ENCODE results near the gene CCL19. TPM values are rescaled to one million over a fixed set of nuclear protein-coding genes. Genes with fewer than 3 reads are reported as not detected.

Gene CCL19
- total RNA-seq, 1 experiment from 2014 or later = not detected

DNA sequence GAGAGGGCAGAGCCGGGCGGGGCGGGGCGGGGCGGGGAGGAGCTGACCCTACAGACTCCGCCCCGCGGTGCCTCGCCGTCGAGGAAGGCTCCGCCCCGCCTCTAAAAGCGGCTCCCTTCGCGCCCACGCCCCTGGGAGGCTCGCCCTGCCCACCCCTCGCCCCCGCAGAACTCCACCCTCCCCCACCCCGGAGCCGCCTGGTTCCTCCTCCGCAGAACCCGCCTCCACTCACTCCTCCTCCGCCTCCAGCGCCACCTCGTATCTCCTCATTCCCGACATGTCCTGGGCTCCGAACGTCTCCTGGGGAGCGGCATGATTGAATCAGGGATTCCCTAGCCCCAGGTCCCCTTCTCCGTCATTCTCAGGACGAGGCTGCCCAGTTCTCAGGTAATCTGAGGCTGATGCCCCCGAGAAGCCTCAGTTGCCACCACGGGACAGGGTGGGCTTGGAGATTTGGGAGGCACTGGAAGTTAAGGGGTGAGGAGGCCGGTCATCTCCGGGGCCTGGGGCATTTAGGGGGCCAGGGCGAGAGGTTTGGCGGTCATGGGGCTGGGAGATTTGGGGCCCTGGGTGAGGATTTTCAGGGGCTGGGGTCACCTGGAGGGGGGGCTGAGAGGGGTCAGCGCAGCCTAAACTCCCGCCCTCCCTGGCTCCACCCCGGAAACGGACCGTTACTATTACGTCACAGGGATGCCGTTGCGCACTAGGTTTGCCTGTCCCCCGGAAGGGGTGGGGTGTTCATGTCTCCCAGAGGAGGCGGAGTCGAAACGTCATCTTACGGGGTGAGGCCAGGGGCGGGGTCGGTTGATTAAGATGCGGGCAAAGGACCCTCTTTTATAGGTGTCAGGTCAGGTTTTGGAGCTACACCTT lies 25.5 kb downstream of the CCL19 start:
- intact Hi-C loops (cut with micrococcal nuclease; ENCODE audit: unreplicated experiment) = loop anchor here (2.0 kb wide), 1 partner anchor 19 kb away; the partner anchor contains the start of gene GALT
- POLR2A ChIA-PET = interaction anchor here (0.6 kb wide), 3 partner anchors 14 to 1062 kb away, joined by 3 read pairs; partner anchors contain the start of genes IL11RA and VCP
- BruUV-seq (replicated peaks) = TSS peak; percentile 61

DNA sequence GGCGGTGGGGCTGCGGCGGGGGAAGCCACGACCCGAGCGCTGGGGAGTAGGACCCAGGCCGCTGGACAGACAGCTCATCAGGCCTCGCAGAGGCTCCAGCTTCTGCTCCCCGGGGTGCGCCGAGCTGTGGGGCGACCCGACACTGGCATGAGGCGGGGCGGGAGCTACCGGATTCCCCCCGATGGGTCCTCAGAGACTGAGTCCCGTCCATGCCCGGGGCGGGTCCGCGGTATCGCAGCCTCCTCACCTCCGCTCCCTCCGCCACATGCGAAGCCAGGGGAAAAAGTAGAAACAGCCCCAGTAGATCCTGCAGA lies 26.1 kb downstream of the CCL19 start:
- Mint-ChIP-seq H3K27me3 (ENCODE audit: insufficient read depth, unreplicated experiment) (no peaks in the 10 kb centered on the region), H3K36me3 (ENCODE audit: insufficient read depth, unreplicated experiment) (no peaks in the 10 kb centered on the region), H3K9me3 (ENCODE audit: unreplicated experiment) (no peaks in the 10 kb centered on the region), H3K4me3 (ENCODE audit: unreplicated experiment) (peak overlapping the region; percentile 81), H3K4me1 (ENCODE audit: low read depth, unreplicated experiment) (peaks cover 28% of the 10 kb centered on the region), H3K27ac (ENCODE audit: unreplicated experiment) (no peak overlapping the region)
- CTCF ChIA-PET = interaction anchor here (1.2 kb wide), 2 partner anchors 18 to 27 kb away, joined by 5 to 9 read pairs; partner anchors contain the start of genes GALT and SIGMAR1
- no peaks in the 10 kb centered on the region for H3K36me3 ChIP-seq (ENCODE audit: control insufficient read depth, insufficient read depth, low read length)
- POLR2A ChIA-PET = interaction anchor here (0.6 kb wide), 2 partner anchors 13 to 1063 kb away, joined by 3 read pairs; partner anchors contain the start of gene IL11RA
- no peaks in the 10 kb centered on the region for H3K27me3 ChIP-seq (replicated peaks; ENCODE audit: control insufficient read depth, insufficient read depth, low read length)
- peaks cover 15% of the 10 kb centered on the region for H3K4me1 ChIP-seq
- TF ChIP-seq, protein P1, sequence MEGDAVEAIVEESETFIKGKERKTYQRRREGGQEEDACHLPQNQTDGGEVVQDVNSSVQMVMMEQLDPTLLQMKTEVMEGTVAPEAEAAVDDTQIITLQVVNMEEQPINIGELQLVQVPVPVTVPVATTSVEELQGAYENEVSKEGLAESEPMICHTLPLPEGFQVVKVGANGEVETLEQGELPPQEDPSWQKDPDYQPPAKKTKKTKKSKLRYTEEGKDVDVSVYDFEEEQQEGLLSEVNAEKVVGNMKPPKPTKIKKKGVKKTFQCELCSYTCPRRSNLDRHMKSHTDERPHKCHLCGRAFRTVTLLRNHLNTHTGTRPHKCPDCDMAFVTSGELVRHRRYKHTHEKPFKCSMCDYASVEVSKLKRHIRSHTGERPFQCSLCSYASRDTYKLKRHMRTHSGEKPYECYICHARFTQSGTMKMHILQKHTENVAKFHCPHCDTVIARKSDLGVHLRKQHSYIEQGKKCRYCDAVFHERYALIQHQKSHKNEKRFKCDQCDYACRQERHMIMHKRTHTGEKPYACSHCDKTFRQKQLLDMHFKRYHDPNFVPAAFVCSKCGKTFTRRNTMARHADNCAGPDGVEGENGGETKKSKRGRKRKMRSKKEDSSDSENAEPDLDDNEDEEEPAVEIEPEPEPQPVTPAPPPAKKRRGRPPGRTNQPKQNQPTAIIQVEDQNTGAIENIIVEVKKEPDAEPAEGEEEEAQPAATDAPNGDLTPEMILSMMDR (IDR thresholded peaks at IDR 0.05; ENCODE audit: insufficient read depth in 1 of 2, low read depth in 1 of 2, low read length in 1 of 2, severe bottlenecking in 1 of 2, unreplicated experiment in 1 of 2) = no peak
- intact Hi-C loops (cut with micrococcal nuclease; ENCODE audit: unreplicated experiment) = loop anchor here (2.0 kb wide), 1 partner anchor 18 kb away; the partner anchor contains the start of gene GALT
- BruUV-seq (replicated peaks) = no TSS peak
- H3K9me3 ChIP-seq = no peaks in the 10 kb centered on the region; the same call in 1 of the 2 replicates
- DNase-seq = no peak
- H3K4me3 ChIP-seq (ENCODE audit: low read depth, low read length) = no peak overlapping the region; the same call in 1 of the 2 replicates

More for the DNA sequence above, 25.5 kb downstream of the CCL19 start:
- Histone ChIP-seq H3K27me3 (replicated peaks; ENCODE audit: control insufficient read depth, insufficient read depth, low read length) (no peaks in the 10 kb centered on the region), H3K36me3 (ENCODE audit: control insufficient read depth, insufficient read depth, low read length) (no peaks in the 10 kb centered on the region), H3K4me1 (peaks cover 15% of the 10 kb centered on the region), H3K9me3 (no peaks in the 10 kb centered on the region; the same call in 1 of the 2 replicates), H3K4me3 (ENCODE audit: low read depth, low read length) (peak overlapping the region; percentile 57)
- H3K4me1 Mint-ChIP-seq (ENCODE audit: low read depth, unreplicated experiment) = peaks cover 28% of the 10 kb centered on the region
- no peaks in the 10 kb centered on the region for H3K36me3 Mint-ChIP-seq (ENCODE audit: insufficient read depth, unreplicated experiment)
- H3K9me3 Mint-ChIP-seq (ENCODE audit: unreplicated experiment) = no peaks in the 10 kb centered on the region
- H3K4me3 Mint-ChIP-seq (ENCODE audit: unreplicated experiment) = peak overlapping the region; percentile 81
- TF ChIP-seq, protein P1 (IDR thresholded peaks at IDR 0.05; ENCODE audit: insufficient read depth in 1 of 2, low read depth in 1 of 2, low read length in 1 of 2, severe bottlenecking in 1 of 2, unreplicated experiment in 1 of 2) = no peak
- H3K27ac Mint-ChIP-seq (ENCODE audit: unreplicated experiment) = peak overlapping the region; percentile 61
- CTCF ChIA-PET = interaction anchor here (0.5 to 1.2 kb wide), 3 partner anchors 19 to 35 kb away, joined by 5 to 9 read pairs (median 7); partner anchors contain the start of genes GALT and SIGMAR1
- no peaks in the 10 kb centered on the region for H3K27me3 Mint-ChIP-seq (ENCODE audit: insufficient read depth, unreplicated experiment)
- peak; percentile 83 to 89 for DNase-seq

DNA sequence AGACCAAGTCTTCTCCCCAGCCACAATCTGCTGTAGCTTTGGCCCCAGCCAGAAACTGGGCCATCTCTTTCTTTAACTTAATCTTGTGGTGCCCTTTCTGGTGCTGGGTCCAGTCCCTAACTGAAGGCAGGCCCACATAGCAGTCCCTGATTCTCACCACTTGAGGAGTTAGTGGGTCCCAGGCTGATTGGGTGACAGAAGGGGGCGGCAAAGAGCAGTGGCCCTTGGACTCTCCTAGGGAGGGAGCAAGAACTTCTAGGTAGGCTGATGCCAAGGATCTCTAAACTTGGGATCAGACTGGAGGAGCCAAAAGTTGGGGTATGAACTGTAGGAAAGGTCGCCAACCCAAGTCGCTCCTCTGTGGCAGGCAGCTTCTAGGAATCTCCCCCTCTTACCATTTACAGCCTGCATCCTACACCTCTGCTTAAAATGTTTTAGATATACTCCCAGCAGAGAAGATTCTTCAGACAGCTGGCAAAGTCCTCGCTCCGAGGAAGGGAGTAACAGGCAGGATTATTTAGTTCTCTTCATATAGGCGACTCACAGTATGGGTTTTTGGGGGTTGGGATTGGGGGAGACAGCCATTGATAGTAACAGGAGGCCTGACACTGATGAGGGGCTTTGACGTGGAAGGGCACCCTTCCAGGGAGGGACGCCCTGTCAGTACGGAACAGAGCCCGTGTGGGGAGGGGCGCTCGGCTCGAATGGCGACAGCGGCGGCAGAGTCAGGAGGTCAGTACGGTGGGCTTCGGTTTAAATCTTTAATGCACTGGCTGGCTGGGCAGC lies 26.6 kb downstream of the CCL19 start:
- DNase-seq = peak; percentile 68 to 72
- peaks cover 28% of the 10 kb centered on the region for H3K4me1 Mint-ChIP-seq (ENCODE audit: low read depth, unreplicated experiment)

More for the DNA sequence above, 26.6 kb downstream of the CCL19 start:
- no peaks in the 10 kb centered on the region for H3K27me3 Mint-ChIP-seq (ENCODE audit: insufficient read depth, unreplicated experiment)
- peak overlapping the region; percentile 81 for H3K4me3 Mint-ChIP-seq (ENCODE audit: unreplicated experiment)
- no peaks in the 10 kb centered on the region for H3K36me3 Mint-ChIP-seq (ENCODE audit: insufficient read depth, unreplicated experiment)
- Histone ChIP-seq H3K4me3 (ENCODE audit: low read depth, low read length) (no peak overlapping the region), H3K27me3 (replicated peaks; ENCODE audit: control insufficient read depth, insufficient read depth, low read length) (no peaks in the 10 kb centered on the region), H3K9me3 (no peaks in the 10 kb centered on the region), H3K4me1 (peaks cover 15% of the 10 kb centered on the region), H3K36me3 (ENCODE audit: control insufficient read depth, insufficient read depth, low read length) (no peaks in the 10 kb centered on the region)
- ChIA-PET CTCF (interaction anchor here (1.2 kb wide), 2 partner anchors 18 to 27 kb away, joined by 5 to 9 read pairs; partner anchors contain the start of genes GALT and SIGMAR1), POLR2A (no interaction called here)
- H3K9me3 Mint-ChIP-seq (ENCODE audit: unreplicated experiment) = no peaks in the 10 kb centered on the region
- intact Hi-C loops (cut with micrococcal nuclease; ENCODE audit: unreplicated experiment) = loop anchor here (1.0 to 2.0 kb wide), 2 partner anchors 12 to 18 kb away; partner anchors contain the start of genes GALT and IL11RA
- no TSS peak for BruUV-seq (replicated peaks)
- TF ChIP-seq, protein P1 (IDR thresholded peaks at IDR 0.05; ENCODE audit: insufficient read depth in 1 of 2, low read depth in 1 of 2, low read length in 1 of 2, severe bottlenecking in 1 of 2, unreplicated experiment in 1 of 2) = peak; percentile 38 to 78
- H3K27ac Mint-ChIP-seq (ENCODE audit: unreplicated experiment) = no peak overlapping the region

Data from Caco-2 (cell line).